GM18858 (cell line): Measurements from ENCODE around the gene ADAP2.
A peak's percentile ranks its signal among the peaks of the same experiment; 100 is the strongest.
"Not testable (repeated sequence)": the region's sequence is repeated elsewhere in the genome, so short reads cannot be mapped to it uniquely, and the experiment has no call there.

Source experiments
- ATAC-seq: cut with Tn5 transposase; IDR thresholded peaks from one replicate; pipeline ENCODE4 v1.9.1; 2021; ENCODE audit not compliant: unreplicated experiment

Gene ADAP2

GRCh38 chr17:30967911-30968310 is 46.2 kb downstream of the ADAP2 start:
- not testable (repeated sequence) for ATAC-seq

GRCh38 chr17:30969989-30970830 is 48.5 kb downstream of the ADAP2 start:
- no peak for ATAC-seq

- peak; percentile 49 for ATAC-seq
Observed at GRCh38 chr17:30970831-30971567, 49.3 kb downstream of the ADAP2 start, which contains the start of gene RNF135. TSS of gene RNF135 (plus strand) at chr17:30971039. CDS start at chr17:30971074, 35 bp downstream.

- ATAC-seq = no peak
Observed at GRCh38 chr17:30975042-30975820, 53.5 kb downstream of the ADAP2 start.

GRCh38 chr17:30979919-30980318 is 58.2 kb downstream of the ADAP2 start:
- not testable (repeated sequence) for ATAC-seq

GRCh38 chr17:30981531-30982519 is 60.1 kb downstream of the ADAP2 start:
- ATAC-seq = no peak

GRCh38 chr17:30982855-30983254 is 61.1 kb downstream of the ADAP2 start:
- ATAC-seq = no peak

GRCh38 chr17:30990458-30990857 is 68.7 kb downstream of the ADAP2 start:
- no peak for ATAC-seq

GRCh38 chr17:30992551-30992950 is 70.8 kb downstream of the ADAP2 start:
- ATAC-seq = no peak

- ATAC-seq = no peak
Observed at GRCh38 chr17:30995347-30995746, 73.6 kb downstream of the ADAP2 start.

- no peak for ATAC-seq
Observed at GRCh38 chr17:30996486-30996885, 74.7 kb downstream of the ADAP2 start.

- ATAC-seq = no peak
Observed at GRCh38 chr17:30997270-30997669, 75.5 kb downstream of the ADAP2 start.

- no peak for ATAC-seq
Observed at GRCh38 chr17:30997842-30998241, 76.1 kb downstream of the ADAP2 start.

GRCh38 chr17:31002047-31002446 is 80.3 kb downstream of the ADAP2 start:
- ATAC-seq = no peak

GRCh38 chr17:31003225-31003866 is 81.6 kb downstream of the ADAP2 start:
- no peak for ATAC-seq

- no peak for ATAC-seq
Observed at GRCh38 chr17:31004160-31004559, 82.4 kb downstream of the ADAP2 start.

- ATAC-seq = no peak
Observed at GRCh38 chr17:31007695-31008373, 86.1 kb downstream of the ADAP2 start.

GRCh38 chr17:31008374-31009041 is 86.8 kb downstream of the ADAP2 start:
- ATAC-seq = no peak
